GM23338 (cell line): ENCODE results near the gene MBNL1. TPM values are rescaled to one million over a fixed set of nuclear protein-coding genes. Genes with fewer than 3 reads are reported as not detected.

Experiments
- ATAC-seq: fragments of 200-7000 bp; cut with Tn5 transposase; 3 replicates; pipeline ENCODE4 v1.9.1; 2020
- DNase-seq: peaks from one replicate; pipeline ENCODE4 v3.0.0-alpha.2; 2015; ENCODE audit warnings: low spot score
- H2AFZ ChIP-seq: fragments of 200-600 bp; sonication (generic); 2 replicates; pipeline ENCODE4 v1.8.0; 2016; ENCODE audit warnings: antibody characterized with exemption, mild to moderate bottlenecking, moderate library complexity
- H3F3A ChIP-seq: fragments of 200-600 bp; sonication (generic); replicated peaks from 2 replicates; pipeline ENCODE4 v1.8.0; 2017; ENCODE audit warnings: antibody characterized with exemption, mixed run types, low read depth
- H3K27ac ChIP-seq: fragments of 200-600 bp; sonication (generic); 2 replicates; pipeline ENCODE4 v1.6.1; 2016; ENCODE audit warnings: low read depth
- H3K27me3 ChIP-seq: fragments of 200-600 bp; sonication (generic); 2 replicates; pipeline ENCODE4 v1.8.0; 2016; ENCODE audit warnings: mild to moderate bottlenecking, mixed run types, moderate library complexity; ENCODE audit not compliant: insufficient read depth
- H3K36me3 ChIP-seq: fragments of 200-600 bp; sonication (generic); 2 replicates; pipeline ENCODE4 v1.8.0; 2016; ENCODE audit warnings: mild to moderate bottlenecking; ENCODE audit not compliant: insufficient read depth
- H3K4me1 ChIP-seq: fragments of 200-600 bp; sonication (generic); 2 replicates; pipeline ENCODE4 v1.8.0; 2016; ENCODE audit warnings: mild to moderate bottlenecking, moderate library complexity; ENCODE audit not compliant: insufficient read depth
- H3K4me2 ChIP-seq: fragments of 200-600 bp; sonication (generic); 2 replicates; pipeline ENCODE4 v1.7.1; 2017; ENCODE audit warnings: mixed run types
- H3K4me3 ChIP-seq: fragments of 200-600 bp; sonication (generic); 2 replicates; pipeline ENCODE4 v1.6.1; 2016; ENCODE audit warnings: mixed run types
- H3K79me2 ChIP-seq: fragments of 200-600 bp; sonication (generic); replicated peaks from 2 replicates; pipeline ENCODE4 v1.8.0; 2017; ENCODE audit warnings: mild to moderate bottlenecking; ENCODE audit not compliant: insufficient read depth
- H3K9me2 ChIP-seq: fragments of 200-600 bp; sonication (generic); 2 replicates; pipeline ENCODE4 v1.8.0; 2017; ENCODE audit not compliant: insufficient read depth
- H4K20me1 ChIP-seq: fragments of 200-600 bp; sonication (generic); replicated peaks from 2 replicates; pipeline ENCODE4 v1.8.0; 2017; ENCODE audit warnings: mild to moderate bottlenecking; ENCODE audit not compliant: insufficient read depth
- H3K27ac Mint-ChIP-seq: 2 replicates; pipeline ENCODE4 v1.8.0; 2020; ENCODE audit warnings: inconsistent platforms, mild to moderate bottlenecking, moderate library complexity, mixed read lengths
- H3K27me3 Mint-ChIP-seq: 3 replicates; pipeline ENCODE4 v1.8.0; 2022; ENCODE audit warnings: low read depth, mild to moderate bottlenecking, moderate library complexity, mixed read lengths, inconsistent platforms; ENCODE audit not compliant: insufficient read depth, poor library complexity
- H3K36me3 Mint-ChIP-seq: 3 replicates; pipeline ENCODE4 v1.8.0; 2021; ENCODE audit warnings: low read depth, mild to moderate bottlenecking, inconsistent platforms, moderate library complexity, mixed read lengths
- H3K4me1 Mint-ChIP-seq: 3 replicates; pipeline ENCODE4 v1.8.0; 2020; ENCODE audit warnings: mild to moderate bottlenecking, inconsistent platforms, mixed read lengths
- H3K4me3 Mint-ChIP-seq: 3 replicates; pipeline ENCODE4 v1.8.0; 2021; ENCODE audit warnings: moderate library complexity, mild to moderate bottlenecking, inconsistent platforms, mixed read lengths
- H3K9me3 Mint-ChIP-seq: 3 replicates; pipeline ENCODE4 v1.8.0; 2020; ENCODE audit warnings: moderate library complexity, mild to moderate bottlenecking, inconsistent platforms, mixed read lengths
- CREB1 ChIP-seq: fragments of 250-450 bp; sonication (Bioruptor Pico); IDR thresholded peaks from 2 replicates; pipeline ENCODE4 v1.5.0; 2020; ENCODE audit warnings: low read depth, mild to moderate bottlenecking, moderate library complexity
- CTCF ChIP-seq, 2 experiments: fragments of 200-600 bp in 1 of 2; sonication (generic) in 1 of 2; conservative IDR thresholded peaks; 2 replicates each; pipeline versions ENCODE4 v1.5.1 to v1.6.1; 2016 to 2017; ENCODE audit warnings: antibody characterized with exemption in 2 of 2, low read depth in 2 of 2, mild to moderate bottlenecking in 2 of 2, moderate library complexity in 1 of 2
- ETS1 ChIP-seq: IDR thresholded peaks from 2 replicates; pipeline ENCODE4 v1.6.1; 2016; ENCODE audit warnings: antibody characterized with exemption
- EZH2 ChIP-seq: fragments of 200-600 bp; sonication (generic); IDR thresholded peaks from one replicate; pipeline ENCODE4 v1.8.0; 2017; ENCODE audit warnings: antibody characterized with exemption, mild to moderate bottlenecking, low read depth; ENCODE audit not compliant: unreplicated experiment
- EZH2phosphoT487 ChIP-seq: fragments of 200-600 bp; sonication (generic); IDR thresholded peaks from one replicate; pipeline ENCODE4 v1.8.1; 2018; ENCODE audit warnings: antibody characterized with exemption; ENCODE audit not compliant: unreplicated experiment
- NANOG ChIP-seq: IDR thresholded peaks from 2 replicates; pipeline ENCODE4 v1.6.1; 2016; ENCODE audit warnings: antibody characterized with exemption, borderline replicate concordance
- POLR2AphosphoS5 ChIP-seq: IDR thresholded peaks from 2 replicates; pipeline ENCODE4 v1.6.1; 2016; ENCODE audit warnings: antibody characterized with exemption, low read depth
- REST ChIP-seq: IDR thresholded peaks from one replicate; pipeline ENCODE4 v1.6.1; 2018; ENCODE audit warnings: antibody characterized with exemption; ENCODE audit not compliant: unreplicated experiment
- STAT1 ChIP-seq: IDR thresholded peaks from one replicate; pipeline ENCODE4 v1.6.1; 2016; ENCODE audit warnings: antibody characterized with exemption; ENCODE audit not compliant: unreplicated experiment
- ZNF114 ChIP-seq: fragments of 250-450 bp; sonication (Bioruptor Pico); IDR thresholded peaks from 2 replicates; pipeline ENCODE4 v1.5.0; 2020; ENCODE audit warnings: mild to moderate bottlenecking, moderate library complexity
- ZNF331 ChIP-seq: fragments of 250-450 bp; sonication (Bioruptor Pico); IDR thresholded peaks from 2 replicates; pipeline ENCODE4 v1.5.0; 2020; ENCODE audit warnings: low read depth, mild to moderate bottlenecking, moderate library complexity
- ZNF462 ChIP-seq: fragments of 250-450 bp; sonication (Bioruptor Pico); IDR thresholded peaks from 2 replicates; pipeline ENCODE4 v1.5.0; 2020; ENCODE audit warnings: mild to moderate bottlenecking, moderate library complexity
- polyA plus RNA-seq: library from polyadenylated mRNA; unstranded; fragments of >200 nt; fragmentation: Nextera tagmentation; extraction: Ambion mirVana; gene quantifications from 2 replicates; pipeline ENCODE4 v1.2.1, GENCODE V29; 2016
- total RNA-seq: library from RNA; depleted of rRNA; stranded (reverse); fragments of >200 nt; shearing (Covaris generic); gene quantifications from 2 replicates; pipeline ENCODE4 v1.2.3, GENCODE V29; 2014

The MBNL1 gene
- total and polyA plus RNA-seq, 2 experiments from 2014 or later = 9.4 to 23.2 TPM

GRCh38 chr3:152448091-152448490 is 179.4 kb downstream of the MBNL1 start:
- peaks cover 4% of the 10 kb centered on the region; the same call in 2 of the 3 replicates for H3K36me3 Mint-ChIP-seq

More at GRCh38 chr3:152448091-152448490, 179.4 kb downstream of the MBNL1 start:
- Histone ChIP-seq H4K20me1 (no peaks in the 10 kb centered on the region), H3K4me2 (no peak overlapping the region), H3K9me2 (no peaks in the 10 kb centered on the region), H3K4me3 (no peak overlapping the region), H3F3A (no peaks in the 10 kb centered on the region), H3K79me2 (0 out of 2 replicates have a peak, but pooled peaks cover 3% of the 10 kb centered on the region), H2AFZ (no peak overlapping the region), H3K4me1 (peaks cover 3% of the 10 kb centered on the region), H3K36me3 (no peaks in the 10 kb centered on the region), H3K27ac (no peak overlapping the region), H3K27me3 (no peaks in the 10 kb centered on the region)
- TF ChIP-seq CREB1 (CRISPR knock-in tag) (no peak), ETS1 (no peak), POLR2AphosphoS5 (no peak), ZNF462 (no peak), EZH2phosphoT487 (no peak), NANOG (no peak), REST (no peak), ZNF331 (CRISPR knock-in tag) (no peak), CTCF (conservative IDR thresholded peaks at IDR 0.05; ENCODE audit: low read depth in 2 of 2) (no peak), EZH2 (no peak), ZNF114 (CRISPR knock-in tag) (no peak), STAT1 (no peak)
- H3K4me3 Mint-ChIP-seq = no peak overlapping the region
- H3K4me1 Mint-ChIP-seq = peaks cover 9% of the 10 kb centered on the region
- no peaks in the 10 kb centered on the region for H3K27me3 Mint-ChIP-seq
- H3K27ac Mint-ChIP-seq = no peak overlapping the region
- no peaks in the 10 kb centered on the region for H3K9me3 Mint-ChIP-seq
- ATAC-seq = no peak
- DNase-seq = no peak
